Fibroblast of villous mesenchyme (primary cell): ENCODE results near the gene SLC7A5. TPM values are rescaled to one million over a fixed set of nuclear protein-coding genes. Genes with fewer than 3 reads are reported as not detected.
"Not testable (repeated sequence)": the region's sequence is repeated elsewhere in the genome, so short reads cannot be mapped to it uniquely, and the experiment has no call there.

Experiments used
- DNase-seq: peaks from one replicate; pipeline ENCODE4 v3.0.0-alpha.2; 2010; ENCODE audit warnings: low read depth
- H3K4me3 ChIP-seq: 2 replicates; pipeline ENCODE4 v1.5.1; 2011; ENCODE audit warnings: low read depth, mild to moderate bottlenecking, low read length
- CTCF ChIP-seq: IDR thresholded peaks from 2 replicates; pipeline ENCODE4 v1.5.1; 2012; ENCODE audit warnings: low read depth, mild to moderate bottlenecking, low read length; ENCODE audit not compliant: insufficient read depth
- total RNA-seq: library from RNA; depleted of rRNA; stranded (reverse); fragments of >200 nt; gene quantifications from 2 replicates; pipeline ENCODE4 v1.2.3, GENCODE V29; 2012

Gene SLC7A5
- 27.6 and 56.4 TPM in 2 replicates for total RNA-seq

- H3K4me3 ChIP-seq, result peak within 1 kb of the TSS; percentile 70
- peak; percentile 77 for DNase-seq
These were observed at the start of gene SLC7A5 for GRCh38 chr16:87869061-87869878. Gene SLC7A5 (minus strand): TSS chr16:87869507. CDS start chr16:87869422, 85 bp downstream.

- peak; percentile 13 for DNase-seq
- no peak overlapping the region for H3K4me3 ChIP-seq
- TF ChIP-seq CTCF, result no peak
These were observed 49.0 kb upstream of the SLC7A5 start for GRCh38 chr16:87918338-87918737.

GRCh38 chr16:87917503-87917902, 48.2 kb upstream of the SLC7A5 start:
- no peak overlapping the region for H3K4me3 ChIP-seq
- no peak for DNase-seq
- TF ChIP-seq CTCF, result no peak

GRCh38 chr16:87914812-87915211, 45.5 kb upstream of the SLC7A5 start:
- no peak for DNase-seq
- no peak overlapping the region for H3K4me3 ChIP-seq
- no peak for TF ChIP-seq CTCF

- DNase-seq, H3K4me3 ChIP-seq: not testable (repeated sequence)
These were observed 44.9 kb upstream of the SLC7A5 start for GRCh38 chr16:87914021-87914725.

GRCh38 chr16:87912691-87913090, 43.4 kb upstream of the SLC7A5 start:
- not testable (repeated sequence) for DNase-seq, H3K4me3 ChIP-seq

- peak; percentile 46 for DNase-seq
- H3K4me3 ChIP-seq, result not testable (repeated sequence)
These were observed 41.9 kb upstream of the SLC7A5 start for GRCh38 chr16:87911106-87911763.

GRCh38 chr16:87909203-87909935, 40.1 kb upstream of the SLC7A5 start:
- H3K4me3 ChIP-seq, result not testable (repeated sequence)
- peak; percentile 85 for TF ChIP-seq CTCF
- DNase-seq, result peak; percentile 47

- not testable (repeated sequence) for DNase-seq, H3K4me3 ChIP-seq
These were observed 38.8 kb upstream of the SLC7A5 start for GRCh38 chr16:87908101-87908500.

GRCh38 chr16:87905521-87905920, 36.2 kb upstream of the SLC7A5 start:
- not testable (repeated sequence) for H3K4me3 ChIP-seq, DNase-seq

- not testable (repeated sequence) for DNase-seq, H3K4me3 ChIP-seq
These were observed 35.7 kb upstream of the SLC7A5 start for GRCh38 chr16:87904963-87905362.

- DNase-seq, H3K4me3 ChIP-seq: not testable (repeated sequence)
These were observed 31.2 kb upstream of the SLC7A5 start for GRCh38 chr16:87900489-87900888.
